GM12801 (cell line): ENCODE data around the gene TANGO6.

Source experiments
- CTCF ChIP-seq: IDR thresholded peaks from one replicate; pipeline ENCODE4 v1.5.1; 2011; ENCODE audit warnings: control low read depth; ENCODE audit not compliant: insufficient read length; ENCODE audit errors: extremely low read depth

The TANGO6 gene

GRCh38 chr16:68843482-68844210 is at the start of gene TANGO6:
TANGO6 (plus strand) TSS chr16:68843531; CDS start chr16:68843618, 87 bp downstream.
- no peak for TF ChIP-seq CTCF

DNA sequence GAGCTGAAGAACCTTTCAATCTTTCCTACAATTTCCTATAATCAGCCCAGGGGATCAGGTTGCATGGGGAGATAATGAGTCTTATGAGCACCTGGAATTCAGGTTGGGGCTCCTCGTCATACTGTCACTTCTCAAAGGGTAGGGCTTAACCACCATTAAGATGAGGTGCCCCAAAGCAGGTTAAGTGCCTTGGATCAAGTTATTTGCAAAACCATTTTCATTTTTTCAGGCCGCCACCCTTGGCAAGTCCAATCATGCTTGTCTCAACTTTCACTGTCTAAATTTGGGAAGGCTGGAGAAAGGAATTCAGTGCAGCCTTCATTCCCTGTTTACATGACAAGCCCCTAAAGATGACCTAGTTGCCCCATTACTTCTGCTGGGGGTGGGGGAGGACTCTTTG is 44.9 kb upstream of the TANGO6 start:
- TF ChIP-seq CTCF: no peak

DNA sequence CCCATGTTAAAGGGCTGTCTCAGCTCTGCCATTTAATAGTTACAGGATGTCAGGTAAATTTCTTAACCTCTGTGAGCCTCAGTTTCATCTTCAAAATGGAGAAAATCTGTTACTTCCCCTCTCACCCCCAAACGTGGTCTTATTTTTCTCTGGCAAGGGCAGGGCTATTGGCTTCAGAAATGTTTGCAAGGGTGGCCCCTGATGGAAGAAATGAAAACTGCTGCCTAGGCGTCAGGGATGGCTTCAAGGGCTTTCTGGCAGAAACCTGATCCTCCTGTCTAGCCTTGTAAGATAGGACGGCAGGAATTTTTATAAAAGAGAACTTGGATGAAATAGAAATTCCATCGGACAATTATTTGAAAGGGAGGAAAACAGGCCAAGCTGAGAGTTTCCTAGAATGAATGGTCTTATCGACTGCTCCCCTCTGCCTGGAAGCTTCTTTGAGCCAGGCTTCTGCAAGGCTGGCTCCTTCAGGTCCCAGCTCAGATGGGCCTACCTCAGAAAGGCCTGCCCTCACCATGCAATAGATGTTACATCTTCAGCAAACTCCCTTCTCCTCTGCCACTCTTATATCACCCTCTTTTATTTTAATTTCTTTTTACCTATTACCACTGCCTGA is 43.0 kb upstream of the TANGO6 start:
- peak; percentile 23 for TF ChIP-seq CTCF

GRCh38 chr16:68802190-68802589 is 41.1 kb upstream of the TANGO6 start:
- TF ChIP-seq CTCF: no peak

DNA sequence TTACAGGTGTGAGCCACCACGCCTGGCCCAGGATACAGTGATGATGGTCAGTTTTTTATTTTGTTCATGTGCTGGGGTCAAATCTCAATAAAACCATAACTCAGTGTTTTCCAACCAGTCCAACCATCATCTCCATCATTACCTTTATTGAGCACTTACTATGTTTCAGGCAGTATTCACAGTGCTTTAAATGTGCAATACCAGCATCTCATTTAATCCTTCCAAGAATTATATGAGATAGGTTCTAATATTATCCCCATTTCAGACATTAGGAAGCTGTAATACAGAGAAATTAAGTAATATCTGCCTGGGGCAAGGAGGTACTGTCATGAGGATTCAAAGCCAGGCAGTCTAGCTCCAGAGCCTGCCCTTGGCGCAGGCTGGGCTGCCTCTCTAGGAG is 36.9 kb upstream of the TANGO6 start:
- no peak for TF ChIP-seq CTCF

DNA sequence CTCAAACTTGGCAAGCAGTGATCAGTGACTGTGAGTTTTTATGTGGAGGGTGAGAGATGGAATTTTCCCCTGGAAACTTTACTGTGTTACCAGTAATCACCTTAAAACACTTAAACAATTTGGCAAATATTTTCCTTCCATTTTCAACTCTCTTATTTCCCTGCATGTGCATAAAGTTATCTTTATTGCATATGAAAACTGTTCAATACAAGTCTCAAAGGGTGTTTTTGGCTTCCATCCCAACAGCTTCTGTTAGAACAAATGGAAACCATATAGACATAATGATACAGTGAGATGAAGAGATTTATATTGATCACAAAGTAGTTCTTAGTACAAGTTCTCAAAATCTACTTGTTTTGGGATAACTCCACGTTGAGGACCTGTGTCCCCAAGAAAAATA is 36.4 kb upstream of the TANGO6 start:
- no peak for TF ChIP-seq CTCF

DNA sequence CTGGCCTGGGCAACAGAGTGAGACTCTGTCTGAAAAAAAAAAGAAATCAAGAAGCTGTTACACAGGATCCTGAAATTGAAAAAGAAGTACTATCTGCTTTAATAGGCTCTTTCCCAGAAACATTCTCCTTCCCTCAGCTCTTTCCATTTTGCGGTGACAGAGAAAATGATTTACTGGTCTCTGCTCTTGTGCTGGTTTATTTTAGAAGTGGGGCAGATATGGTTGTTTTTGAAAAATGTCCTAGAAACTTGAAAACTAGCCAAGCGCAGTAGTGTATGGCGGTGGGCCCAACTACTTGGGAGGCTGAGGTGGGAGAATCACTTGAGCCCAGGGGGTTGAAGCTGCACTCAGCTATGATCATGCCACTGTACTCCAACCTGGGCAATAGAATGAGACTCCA is 28.8 kb upstream of the TANGO6 start:
- no peak for TF ChIP-seq CTCF
